WTC11 (cell line): Measurements from ENCODE around the gene ZNF398.

Source experiments
- CTCF ChIP-seq: fragments of 200-600 bp; IDR thresholded peaks from 2 replicates; pipeline ENCODE4 v1.8.0; 2022; ENCODE audit warnings: antibody characterized with exemption
- ESRRA ChIP-seq: sonication (generic); formaldehyde crosslinking; IDR thresholded peaks from 2 replicates; pipeline ENCODE4 v1.8.1; 2022; ENCODE audit warnings: mild to moderate bottlenecking, missing genetic modification reagents, borderline replicate concordance
- FOXP1 ChIP-seq: sonication (generic); formaldehyde crosslinking; IDR thresholded peaks from 2 replicates; pipeline ENCODE4 v1.8.0; 2022; ENCODE audit warnings: missing genetic modification reagents, mild to moderate bottlenecking, moderate library complexity, borderline replicate concordance
- MAX ChIP-seq: sonication (generic); formaldehyde crosslinking; IDR thresholded peaks from 2 replicates; pipeline ENCODE4 v1.8.0; 2022; ENCODE audit warnings: mild to moderate bottlenecking, missing genetic modification reagents

- no peak for TF ChIP-seq CTCF
- TF ChIP-seq ESRRA: no peak
- no peak for TF ChIP-seq MAX (CRISPR knock-in tag)
- TF ChIP-seq FOXP1 (CRISPR knock-in tag): no peak
These were observed 78.4 kb downstream of the ZNF398 start for GRCh38 chr7:149225656-149226055.
